ENCODE data around the gene AIPL1. TPM values are rescaled to one million over a fixed set of nuclear protein-coding genes. Genes with fewer than 3 reads are reported as not detected.

The AIPL1 gene
- total RNA-seq, 1 donor from 2014 or later = not detected

DNA sequence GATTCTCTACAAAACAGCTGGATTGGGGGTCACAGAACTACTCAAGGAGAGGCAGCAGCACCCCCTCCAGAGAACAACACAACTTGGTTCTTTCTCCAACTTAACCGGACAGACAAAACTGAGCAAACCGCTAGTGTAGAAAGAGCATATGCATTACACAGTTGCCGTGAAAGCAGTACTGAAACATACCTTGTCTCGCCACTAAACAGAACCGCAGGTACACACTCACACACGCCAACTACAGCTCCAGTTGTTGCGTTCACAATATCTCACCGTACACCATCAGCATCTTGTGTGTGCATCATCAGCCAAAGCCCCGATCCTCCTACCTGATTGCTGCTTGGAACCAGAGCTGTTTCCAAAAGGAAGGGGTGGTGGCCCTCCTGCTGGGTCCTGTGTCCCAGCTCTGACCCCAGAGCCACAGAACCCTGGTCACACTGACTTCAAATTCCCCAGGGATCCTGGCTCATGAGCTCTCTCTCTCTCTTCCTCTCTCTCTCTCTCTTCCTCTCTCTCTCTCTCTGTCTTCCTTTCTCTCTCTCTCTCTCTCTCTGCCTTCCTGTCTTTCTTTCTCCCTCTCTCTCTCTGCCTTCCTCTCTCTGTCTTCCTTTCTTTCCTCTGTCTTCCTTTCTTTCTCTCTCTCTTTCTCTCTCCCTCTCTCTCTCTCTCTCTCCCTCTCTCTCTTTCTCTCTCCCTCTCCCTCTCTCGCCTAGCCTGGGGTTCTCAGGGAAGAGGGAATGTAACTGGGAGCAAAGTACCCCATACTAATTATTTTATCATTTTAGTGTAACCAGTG, 17.7 kb upstream of the AIPL1 start:
- H3K4me1 Mint-ChIP-seq (ENCODE audit: low read depth) = peaks cover 11% of the 10 kb centered on the region
- intact Hi-C loops (cut with micrococcal nuclease) = no loop called here
- no peak overlapping the region for H3K4me3 Mint-ChIP-seq
- no peak overlapping the region for H3K27ac Mint-ChIP-seq
- H3K9me3 Mint-ChIP-seq = no peaks in the 10 kb centered on the region
- no peak for DNase-seq (ENCODE audit: low spot score)
- H3K36me3 Mint-ChIP-seq (ENCODE audit: low read depth) = peaks cover 10% of the 10 kb centered on the region
- peaks cover 16% of the 10 kb centered on the region for H3K27me3 Mint-ChIP-seq (ENCODE audit: insufficient read depth)

DNA sequence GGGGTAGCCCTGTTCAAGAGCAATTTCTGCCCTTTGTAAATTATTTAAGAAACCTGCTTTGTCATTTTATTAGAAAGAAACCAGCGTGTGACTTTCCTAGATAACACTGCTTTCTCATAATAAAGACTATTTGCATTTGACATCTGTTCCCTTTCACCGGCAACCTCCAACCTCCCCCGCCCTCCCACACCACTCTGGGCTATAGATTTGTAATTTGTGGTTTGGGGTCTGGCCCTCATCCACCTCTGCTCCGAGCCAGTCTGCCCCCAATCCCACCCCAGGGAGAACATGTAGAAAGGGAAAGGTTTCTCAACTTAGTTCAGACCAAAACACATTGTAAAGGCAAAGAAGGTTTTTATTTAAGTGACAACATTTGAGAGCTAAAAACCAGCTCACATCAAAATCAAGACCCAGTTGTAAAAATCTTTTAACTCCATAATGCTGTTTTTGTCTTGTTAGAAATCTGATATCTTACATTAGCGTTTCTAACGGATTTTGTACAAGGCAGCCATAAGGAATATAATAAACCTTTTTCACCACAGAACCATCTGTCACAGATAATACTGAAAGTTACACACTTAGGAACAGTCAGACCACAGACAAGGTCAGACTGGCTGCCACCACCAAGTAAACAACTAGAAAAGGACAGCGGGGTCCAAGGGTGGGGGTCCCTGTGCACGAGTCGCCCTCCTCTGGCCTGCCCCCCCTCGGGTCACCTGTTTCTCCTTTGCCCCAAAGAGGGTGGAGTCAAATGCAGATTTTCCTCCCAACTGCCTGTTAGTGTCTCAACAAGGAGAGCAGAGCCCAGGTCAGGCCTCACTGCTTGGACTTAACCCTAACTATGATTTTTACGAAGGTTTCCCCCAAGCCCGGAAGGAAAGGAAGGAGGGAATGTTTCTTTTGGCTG, 16.3 kb upstream of the AIPL1 start:
- no peaks in the 10 kb centered on the region for H3K9me3 Mint-ChIP-seq
- intact Hi-C loops (cut with micrococcal nuclease) = no loop called here
- peaks cover 16% of the 10 kb centered on the region for H3K27me3 Mint-ChIP-seq (ENCODE audit: insufficient read depth)
- no peaks in the 10 kb centered on the region for H3K4me1 Mint-ChIP-seq (ENCODE audit: low read depth)
- peaks cover 10% of the 10 kb centered on the region for H3K36me3 Mint-ChIP-seq (ENCODE audit: low read depth)
- no peak overlapping the region for H3K27ac Mint-ChIP-seq
- no peak for DNase-seq (ENCODE audit: low spot score)
- no peak overlapping the region for H3K4me3 Mint-ChIP-seq

DNA sequence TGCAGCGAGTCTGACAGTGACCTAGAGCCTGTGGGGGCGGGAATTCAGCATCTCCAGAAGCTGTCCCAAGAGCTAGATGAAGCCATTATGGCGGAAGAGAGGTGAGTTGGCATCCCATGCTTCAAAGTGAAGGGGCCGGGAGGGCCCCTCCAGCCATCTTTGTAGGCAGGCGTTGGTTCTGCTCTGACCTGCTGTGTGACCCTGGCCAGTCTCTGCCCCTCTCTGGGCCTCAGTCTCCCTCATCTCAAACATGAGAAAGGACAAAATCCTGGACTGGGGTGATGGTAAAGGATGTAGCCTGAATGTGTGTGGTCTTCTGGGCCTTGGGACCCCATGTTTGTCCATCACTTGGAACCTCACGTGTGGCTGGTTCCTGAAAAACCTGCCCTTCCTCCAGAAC, 14.4 kb upstream of the AIPL1 start:
- no peak overlapping the region for H3K27ac Mint-ChIP-seq
- H3K4me3 Mint-ChIP-seq = no peak overlapping the region
- H3K27me3 Mint-ChIP-seq (ENCODE audit: insufficient read depth) = peaks cover 15% of the 10 kb centered on the region
- H3K9me3 Mint-ChIP-seq = no peaks in the 10 kb centered on the region
- intact Hi-C loops (cut with micrococcal nuclease) = loop anchor here (10.0 kb wide), 1 partner anchor 195 kb away; the partner anchor contains the start of genes KIAA0753 and TXNDC17
- peaks cover 11% of the 10 kb centered on the region for H3K36me3 Mint-ChIP-seq (ENCODE audit: low read depth)
- no peak for DNase-seq (ENCODE audit: low spot score)
- peaks cover 4% of the 10 kb centered on the region for H3K4me1 Mint-ChIP-seq (ENCODE audit: low read depth)

DNA sequence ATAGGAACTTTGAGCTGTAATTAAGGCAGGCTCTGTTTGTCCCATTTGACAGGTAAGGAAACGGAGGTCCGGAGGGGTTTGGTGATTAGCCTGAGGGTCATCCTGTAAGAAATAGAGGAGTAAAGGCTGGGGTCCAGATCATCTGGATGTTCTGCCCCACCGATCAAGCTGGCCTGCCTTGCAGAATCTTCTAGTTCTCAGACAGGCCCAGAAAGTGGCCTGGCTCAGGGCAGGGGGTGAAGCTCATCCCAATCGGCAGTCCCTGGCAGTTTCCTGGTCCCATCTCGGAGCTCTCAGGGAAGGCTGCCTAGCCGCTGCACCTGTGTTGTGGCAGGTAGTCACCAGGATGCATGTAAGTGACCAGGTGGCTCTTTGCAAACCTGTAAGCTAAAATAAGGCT, 13.6 kb upstream of the AIPL1 start:
- no peak overlapping the region for H3K4me3 Mint-ChIP-seq
- no peak for DNase-seq (ENCODE audit: low spot score)
- H3K36me3 Mint-ChIP-seq (ENCODE audit: low read depth) = peaks cover 12% of the 10 kb centered on the region
- H3K27me3 Mint-ChIP-seq (ENCODE audit: insufficient read depth) = peaks cover 9% of the 10 kb centered on the region
- intact Hi-C loops (cut with micrococcal nuclease) = loop anchor here (10.0 kb wide), 1 partner anchor 196 kb away; the partner anchor contains the start of genes KIAA0753 and TXNDC17
- H3K4me1 Mint-ChIP-seq (ENCODE audit: low read depth) = peaks cover 10% of the 10 kb centered on the region
- no peak overlapping the region for H3K27ac Mint-ChIP-seq
- H3K9me3 Mint-ChIP-seq = no peaks in the 10 kb centered on the region

DNA sequence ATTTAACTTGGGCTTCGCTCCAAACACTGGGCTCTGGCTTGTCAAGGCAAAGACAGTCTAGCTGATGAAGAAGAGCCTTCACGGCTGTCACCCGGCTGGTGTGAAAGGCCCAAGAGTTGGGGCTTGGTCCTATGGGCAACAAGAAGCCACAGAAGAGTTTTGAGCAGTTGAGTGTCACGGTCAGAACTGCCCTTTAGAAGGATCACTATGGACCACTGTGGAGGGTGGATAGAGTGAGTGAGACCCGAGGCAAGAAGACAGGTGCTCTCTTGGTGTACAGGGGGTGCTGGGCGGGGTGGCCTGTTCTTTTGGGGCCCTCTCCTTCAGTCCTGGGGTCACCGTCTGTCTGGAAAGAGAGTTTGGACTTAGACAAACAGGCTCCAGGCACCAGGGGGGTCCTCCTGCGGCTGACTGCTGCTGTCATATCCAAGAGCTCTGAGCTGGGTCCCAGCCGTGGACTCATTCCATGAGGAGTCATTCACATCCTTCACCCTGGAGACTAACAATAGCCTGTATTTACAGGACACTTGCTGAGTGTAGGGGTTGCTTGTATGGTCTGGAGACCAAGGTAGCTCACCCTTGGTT, 11.7 kb upstream of the AIPL1 start:
- H3K9me3 Mint-ChIP-seq = no peaks in the 10 kb centered on the region
- peaks cover 10% of the 10 kb centered on the region for H3K27me3 Mint-ChIP-seq (ENCODE audit: insufficient read depth)
- H3K4me1 Mint-ChIP-seq (ENCODE audit: low read depth) = peaks cover 14% of the 10 kb centered on the region
- intact Hi-C loops (cut with micrococcal nuclease) = loop anchor here (10.0 kb wide), 1 partner anchor 198 kb away; the partner anchor contains the start of genes KIAA0753 and TXNDC17
- DNase-seq (ENCODE audit: low spot score) = no peak
- H3K36me3 Mint-ChIP-seq (ENCODE audit: low read depth) = peaks cover 12% of the 10 kb centered on the region
- H3K4me3 Mint-ChIP-seq = no peak overlapping the region
- no peak overlapping the region for H3K27ac Mint-ChIP-seq

DNA sequence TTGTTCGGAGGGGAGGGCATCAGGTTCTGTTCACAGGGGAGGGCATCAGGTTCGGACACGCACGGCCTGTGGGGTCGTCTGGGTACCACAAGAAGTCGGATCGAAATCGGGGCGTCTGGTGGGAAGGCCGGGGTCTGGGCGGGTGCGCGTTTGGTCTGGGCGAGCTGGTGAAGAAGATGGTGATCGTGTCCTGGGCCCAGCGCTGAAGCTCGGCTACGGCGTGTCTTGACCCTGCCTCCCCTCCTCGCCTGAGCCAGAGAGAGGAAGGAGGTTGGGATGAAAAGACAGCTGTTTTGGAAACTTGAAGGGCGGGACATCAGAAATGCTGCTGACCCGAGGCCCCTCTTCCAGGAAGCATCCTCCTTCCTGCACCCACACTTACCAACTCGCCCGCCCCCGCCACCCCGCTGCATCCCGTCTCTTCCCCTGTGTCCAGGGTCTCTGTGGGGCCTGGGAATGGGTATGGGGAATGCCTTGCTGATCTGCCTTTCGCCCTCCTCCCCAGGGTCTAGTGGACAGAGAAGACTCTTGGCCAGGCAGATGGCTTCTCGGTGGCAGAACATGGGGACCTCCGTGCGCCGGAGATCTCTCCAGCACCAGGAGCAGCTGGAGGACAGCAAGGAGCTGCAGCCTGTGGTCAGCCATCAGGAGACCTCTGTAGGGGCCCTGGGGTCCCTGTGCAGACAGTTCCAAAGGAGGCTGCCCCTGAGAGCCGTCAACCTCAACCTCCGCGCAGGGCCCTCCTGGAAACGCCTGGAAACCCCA, 9.8 kb upstream of the AIPL1 start:
- Mint-ChIP-seq H3K4me1 (ENCODE audit: low read depth) (peaks cover 14% of the 10 kb centered on the region), H3K36me3 (ENCODE audit: low read depth) (peaks cover 9% of the 10 kb centered on the region), H3K4me3 (peak overlapping the region; percentile 95), H3K27me3 (ENCODE audit: insufficient read depth) (peaks cover 24% of the 10 kb centered on the region), H3K9me3 (no peaks in the 10 kb centered on the region), H3K27ac (peak overlapping the region; percentile 59)
- intact Hi-C loops (cut with micrococcal nuclease) = loop anchor here (1.0 to 10.0 kb wide), 4 partner anchors 17 to 958 kb away; partner anchors contain the start of genes DERL2, KIAA0753, MIS12 and TMEM256
- no peak for DNase-seq (ENCODE audit: low spot score)

DNA sequence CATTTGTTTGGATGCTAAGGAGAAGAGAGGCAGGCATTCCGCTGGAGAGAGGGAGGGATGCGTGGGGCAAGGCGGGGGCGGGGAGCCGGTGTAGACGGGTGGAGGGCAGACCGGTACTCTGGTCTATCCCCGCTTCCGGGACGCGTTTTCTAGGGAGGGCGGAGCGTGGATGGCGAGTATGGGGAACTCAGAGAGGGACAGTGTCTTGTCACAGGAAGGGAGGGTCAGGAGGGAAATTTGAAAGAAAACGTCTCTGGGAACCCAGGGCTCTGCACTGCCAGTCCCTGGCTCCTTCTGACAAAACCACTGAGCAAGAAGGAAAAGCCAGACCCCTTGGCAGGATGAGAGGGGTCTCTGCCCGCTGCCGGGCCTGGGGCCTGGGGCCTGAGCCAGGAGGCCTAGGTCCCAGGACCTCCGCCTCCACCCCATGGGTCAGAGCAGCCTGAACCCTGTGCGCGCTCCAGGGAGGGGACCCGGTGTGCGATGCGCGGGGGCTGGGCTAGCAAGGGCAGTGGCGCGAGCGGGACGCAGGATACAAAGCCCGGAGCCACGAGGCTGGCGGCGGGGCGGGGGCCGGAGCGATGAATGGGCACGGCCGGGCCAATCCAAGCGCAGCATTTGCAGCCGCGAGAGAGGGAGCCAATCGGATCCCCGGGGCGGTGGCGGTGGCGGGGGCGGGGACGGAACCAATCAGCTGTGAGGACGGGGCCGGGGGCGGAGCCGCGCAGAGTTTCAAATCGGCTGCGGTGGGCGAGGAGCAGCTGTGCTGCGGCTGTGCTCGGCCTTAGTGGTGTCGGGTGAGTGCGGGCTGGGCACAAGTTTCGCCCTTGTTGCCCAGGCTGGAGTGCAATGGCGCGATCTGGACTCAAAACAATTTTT, 9.0 kb upstream of the AIPL1 start, which contains the start of gene PIMREG:
Gene PIMREG (plus strand): TSS at position 764 of the 879 bp plus-strand sequence. CDS start 656 bp downstream, outside the sequence.
- H3K9me3 Mint-ChIP-seq = no peaks in the 10 kb centered on the region
- peak; percentile 91 for DNase-seq (ENCODE audit: low spot score)
- H3K36me3 Mint-ChIP-seq (ENCODE audit: low read depth) = peaks cover 5% of the 10 kb centered on the region
- H3K4me1 Mint-ChIP-seq (ENCODE audit: low read depth) = peaks cover 14% of the 10 kb centered on the region
- H3K4me3 Mint-ChIP-seq = peak within 1 kb of the TSS; percentile 95
- peaks cover 32% of the 10 kb centered on the region for H3K27me3 Mint-ChIP-seq (ENCODE audit: insufficient read depth)
- intact Hi-C loops (cut with micrococcal nuclease) = loop anchor here (1.0 to 10.0 kb wide), 4 partner anchors 17 to 958 kb away; partner anchors contain the start of genes DERL2, KIAA0753, MIS12 and TMEM256
- peak within 1 kb of the TSS; percentile 97 for H3K27ac Mint-ChIP-seq

DNA sequence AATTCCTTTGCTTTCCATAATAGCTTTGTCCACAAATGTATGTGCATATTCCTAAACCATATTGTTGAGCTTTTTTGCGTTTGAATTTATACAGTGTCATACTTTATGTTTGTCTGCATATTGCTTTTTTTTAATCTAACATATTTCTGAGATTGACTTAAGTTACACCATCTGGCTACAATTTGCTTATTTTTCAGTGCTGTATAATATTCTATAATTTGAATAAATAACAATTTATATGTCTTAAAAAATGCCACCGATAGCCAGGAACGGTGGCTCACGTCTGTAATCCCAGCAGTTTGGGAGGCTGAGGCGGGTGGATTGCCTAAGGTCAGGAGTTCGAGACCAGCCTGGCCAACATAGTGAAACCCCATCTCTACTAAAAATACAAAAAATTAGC, 7.9 kb upstream of the AIPL1 start:
- Mint-ChIP-seq H3K4me1 (ENCODE audit: low read depth) (peaks cover 14% of the 10 kb centered on the region), H3K27ac (no peak overlapping the region), H3K36me3 (ENCODE audit: low read depth) (peaks cover 2% of the 10 kb centered on the region), H3K4me3 (peak overlapping the region; percentile 83), H3K9me3 (no peaks in the 10 kb centered on the region), H3K27me3 (ENCODE audit: insufficient read depth) (peaks cover 36% of the 10 kb centered on the region)
- no peak for DNase-seq (ENCODE audit: low spot score)
- intact Hi-C loops (cut with micrococcal nuclease) = loop anchor here (5.0 to 10.0 kb wide), 2 partner anchors 202 to 960 kb away; partner anchors contain the start of genes KIAA0753, TMEM256 and TXNDC17

DNA sequence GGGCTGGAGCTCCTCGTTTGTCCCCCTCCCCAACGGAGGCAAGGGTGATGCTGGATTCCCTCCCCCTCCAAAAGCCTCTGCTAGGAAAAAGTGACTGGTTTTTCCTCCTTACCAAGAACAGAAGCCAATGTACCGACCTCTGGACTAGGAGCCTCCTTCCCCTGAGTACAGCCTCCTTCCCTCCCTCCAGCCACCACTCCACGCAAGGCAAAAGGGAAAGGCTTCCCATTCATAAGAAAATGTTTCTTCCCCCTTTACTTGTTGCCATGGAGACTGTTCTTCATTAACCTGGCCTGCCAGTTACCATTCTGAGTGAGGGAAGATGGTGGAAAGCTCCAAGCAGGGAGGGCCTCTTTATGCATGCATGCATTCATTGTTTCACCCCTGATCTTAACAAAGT, 5.0 kb upstream of the AIPL1 start:
- no peak overlapping the region for H3K4me3 Mint-ChIP-seq

DNA sequence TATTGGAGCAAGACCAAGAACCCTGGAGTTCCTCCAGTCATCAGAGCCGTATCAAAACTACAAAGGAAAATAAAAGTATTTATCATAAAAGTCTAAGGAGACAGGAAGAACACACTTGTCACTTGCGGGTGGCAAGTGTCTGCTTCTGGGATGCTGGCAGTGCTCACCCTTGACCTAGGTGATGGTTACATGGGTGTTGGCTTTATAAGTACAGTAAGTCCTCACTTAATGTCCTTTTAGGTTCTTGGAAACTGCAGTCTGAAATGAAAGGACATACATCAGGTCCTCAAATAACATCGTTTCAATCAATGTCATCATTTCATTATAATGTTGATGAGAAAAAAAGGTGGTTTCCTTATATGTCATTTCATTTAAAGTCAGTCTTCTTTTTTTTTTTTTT, 3.0 kb upstream of the AIPL1 start:
- Mint-ChIP-seq H3K4me1 (ENCODE audit: low read depth) (no peaks in the 10 kb centered on the region), H3K27ac (no peak overlapping the region), H3K4me3 (no peak overlapping the region), H3K36me3 (ENCODE audit: low read depth) (no peaks in the 10 kb centered on the region), H3K9me3 (no peaks in the 10 kb centered on the region), H3K27me3 (ENCODE audit: insufficient read depth) (peaks cover 58% of the 10 kb centered on the region)
- DNase-seq (ENCODE audit: low spot score) = no peak
- intact Hi-C loops (cut with micrococcal nuclease) = loop anchor here (5.0 kb wide), 2 partner anchors 731 to 1191 kb away; no protein-coding TSS in a partner anchor

More for the DNA sequence above, 5.0 kb upstream of the AIPL1 start:
- peaks cover 2% of the 10 kb centered on the region for H3K36me3 Mint-ChIP-seq (ENCODE audit: low read depth)
- intact Hi-C loops (cut with micrococcal nuclease) = loop anchor here (5.0 to 10.0 kb wide), 4 partner anchors 205 to 1193 kb away; partner anchors contain the start of genes KIAA0753, TMEM256 and TXNDC17
- H3K9me3 Mint-ChIP-seq = no peaks in the 10 kb centered on the region
- DNase-seq (ENCODE audit: low spot score) = no peak
- H3K27me3 Mint-ChIP-seq (ENCODE audit: insufficient read depth) = peaks cover 51% of the 10 kb centered on the region
- peaks cover 14% of the 10 kb centered on the region for H3K4me1 Mint-ChIP-seq (ENCODE audit: low read depth)
- H3K27ac Mint-ChIP-seq = no peak overlapping the region

DNA sequence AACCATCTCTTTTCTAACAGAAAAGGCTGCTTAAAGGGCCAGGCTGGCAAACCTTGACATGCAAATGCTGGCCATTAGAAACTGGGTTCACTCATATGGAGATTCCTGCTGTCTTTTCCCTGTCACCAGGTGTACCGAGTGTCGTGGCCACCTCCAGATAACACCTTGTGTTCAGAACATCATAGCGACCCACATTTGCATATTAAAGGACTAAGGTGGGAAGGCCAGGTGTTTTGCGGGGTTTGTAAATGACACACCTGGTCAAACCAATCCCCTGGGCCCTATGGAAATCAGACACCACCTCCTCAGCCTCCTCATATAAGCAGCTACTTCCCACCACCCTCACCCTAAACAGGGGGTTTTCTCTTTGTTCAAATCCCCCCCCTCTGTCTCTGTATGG, 2.5 kb upstream of the AIPL1 start:
- no peaks in the 10 kb centered on the region for H3K36me3 Mint-ChIP-seq (ENCODE audit: low read depth)
- no peak for DNase-seq (ENCODE audit: low spot score)
- peaks cover 58% of the 10 kb centered on the region for H3K27me3 Mint-ChIP-seq (ENCODE audit: insufficient read depth)
- H3K9me3 Mint-ChIP-seq = no peaks in the 10 kb centered on the region
- intact Hi-C loops (cut with micrococcal nuclease) = loop anchor here (5.0 kb wide), 2 partner anchors 730 to 1190 kb away; no protein-coding TSS in a partner anchor
- H3K4me3 Mint-ChIP-seq = no peak overlapping the region
- no peak overlapping the region for H3K27ac Mint-ChIP-seq
- H3K4me1 Mint-ChIP-seq (ENCODE audit: low read depth) = no peaks in the 10 kb centered on the region

Data from activated T-helper 1 cell treated with anti-CD3 and anti-CD28 coated beads, Interleukin-12 subunit alpha, Interleukin-12 subunit beta, Interleukin-2, Interleukin-4 antibody, amounts not matched to agents 30 ng/mL and 10 ng/mL and 1 ng/mL, durations not matched to agents 14 hours and 24 hours and 36 hours (primary cell).